Stimulated activated CD4-positive, alpha-beta T cell treated with anti-CD3 and anti-CD28 coated beads, Interleukin-2, amount 100 ng/mL, for 4 hours (primary cell): Measurements from ENCODE around the gene CLCN4.

Source experiments
- DNase-seq: peaks from one replicate; pipeline ENCODE4 v3.0.0-alpha.2; 2020; ENCODE audit warnings: low read depth

The CLCN4 gene

GRCh38 chrX:10167573-10167972 lies 10.8 kb downstream of the CLCN4 start:
- DNase-seq = no peak

GRCh38 chrX:10168226-10168625 lies 11.5 kb downstream of the CLCN4 start:
- DNase-seq = no peak

GRCh38 chrX:10169175-10169574 lies 12.4 kb downstream of the CLCN4 start:
- DNase-seq = no peak

GRCh38 chrX:10171249-10171648 lies 14.5 kb downstream of the CLCN4 start:
- no peak for DNase-seq

GRCh38 chrX:10172877-10173276 lies 16.1 kb downstream of the CLCN4 start:
- no peak for DNase-seq

- DNase-seq = no peak
These were observed 16.6 kb downstream of the CLCN4 start for GRCh38 chrX:10173331-10173900.

GRCh38 chrX:10174051-10174450 lies 17.3 kb downstream of the CLCN4 start:
- no peak for DNase-seq

GRCh38 chrX:10174810-10175209 lies 18.0 kb downstream of the CLCN4 start:
- DNase-seq = no peak

- no peak for DNase-seq
These were observed 18.6 kb downstream of the CLCN4 start for GRCh38 chrX:10175319-10175871.

GRCh38 chrX:10176121-10177003 lies 19.6 kb downstream of the CLCN4 start:
- DNase-seq = no peak

GRCh38 chrX:10177004-10177396 lies 20.2 kb downstream of the CLCN4 start:
- no peak for DNase-seq

GRCh38 chrX:10177601-10178000 lies 20.8 kb downstream of the CLCN4 start:
- DNase-seq = no peak

- DNase-seq = no peak
These were observed 22.2 kb downstream of the CLCN4 start for GRCh38 chrX:10178866-10179463.

GRCh38 chrX:10183760-10184159 lies 27.0 kb downstream of the CLCN4 start:
- no peak for DNase-seq

GRCh38 chrX:10184411-10184810 lies 27.6 kb downstream of the CLCN4 start:
- DNase-seq = no peak

- no peak for DNase-seq
These were observed 29.6 kb downstream of the CLCN4 start for GRCh38 chrX:10186355-10186754.

GRCh38 chrX:10187421-10187820 lies 30.6 kb downstream of the CLCN4 start:
- no peak for DNase-seq

GRCh38 chrX:10189317-10190268 lies 32.8 kb downstream of the CLCN4 start:
- peak; percentile 45 for DNase-seq

GRCh38 chrX:10190367-10190766 lies 33.6 kb downstream of the CLCN4 start:
- no peak for DNase-seq

GRCh38 chrX:10193587-10193986 lies 36.8 kb downstream of the CLCN4 start:
- no peak for DNase-seq

GRCh38 chrX:10195425-10195824 lies 38.6 kb downstream of the CLCN4 start:
- no peak for DNase-seq

GRCh38 chrX:10195947-10196346 lies 39.2 kb downstream of the CLCN4 start:
- DNase-seq = no peak
